Measurements from ENCODE around the gene WFDC5. TPM values are rescaled to one million over a fixed set of nuclear protein-coding genes. Genes with fewer than 3 reads are reported as not detected.
A peak's percentile ranks its signal among the peaks of the same experiment; 100 is the strongest.

WFDC5 gene
- total RNA-seq, 1 donor from 2014 or later, result not detected

- intact Hi-C loops (cut with micrococcal nuclease), result no loop called here
Observed at GRCh38 chr20:45138561-45139300, 23.8 kb upstream of the WFDC5 start.

GRCh38 chr20:45136911-45137310 lies 21.9 kb upstream of the WFDC5 start:
- Histone ChIP-seq H3K9me3 (replicated peaks) (peaks cover 6% of the 10 kb centered on the region), H3K27me3 (ENCODE audit: low read depth) (peaks cover 49% of the 10 kb centered on the region), H3K27ac (replicated peaks) (no peak overlapping the region), H3K4me1 (no peaks in the 10 kb centered on the region), H3K36me3 (no peaks in the 10 kb centered on the region), H3K4me3 (no peak overlapping the region)
- TF ChIP-seq, protein P1, sequence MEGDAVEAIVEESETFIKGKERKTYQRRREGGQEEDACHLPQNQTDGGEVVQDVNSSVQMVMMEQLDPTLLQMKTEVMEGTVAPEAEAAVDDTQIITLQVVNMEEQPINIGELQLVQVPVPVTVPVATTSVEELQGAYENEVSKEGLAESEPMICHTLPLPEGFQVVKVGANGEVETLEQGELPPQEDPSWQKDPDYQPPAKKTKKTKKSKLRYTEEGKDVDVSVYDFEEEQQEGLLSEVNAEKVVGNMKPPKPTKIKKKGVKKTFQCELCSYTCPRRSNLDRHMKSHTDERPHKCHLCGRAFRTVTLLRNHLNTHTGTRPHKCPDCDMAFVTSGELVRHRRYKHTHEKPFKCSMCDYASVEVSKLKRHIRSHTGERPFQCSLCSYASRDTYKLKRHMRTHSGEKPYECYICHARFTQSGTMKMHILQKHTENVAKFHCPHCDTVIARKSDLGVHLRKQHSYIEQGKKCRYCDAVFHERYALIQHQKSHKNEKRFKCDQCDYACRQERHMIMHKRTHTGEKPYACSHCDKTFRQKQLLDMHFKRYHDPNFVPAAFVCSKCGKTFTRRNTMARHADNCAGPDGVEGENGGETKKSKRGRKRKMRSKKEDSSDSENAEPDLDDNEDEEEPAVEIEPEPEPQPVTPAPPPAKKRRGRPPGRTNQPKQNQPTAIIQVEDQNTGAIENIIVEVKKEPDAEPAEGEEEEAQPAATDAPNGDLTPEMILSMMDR (IDR thresholded peaks at IDR 0.05; ENCODE audit: borderline replicate concordance), result no peak
- intact Hi-C loops (cut with micrococcal nuclease), result no loop called here
- no peak for DNase-seq

More at GRCh38 chr20:45138561-45139300, 23.8 kb upstream of the WFDC5 start:
- Histone ChIP-seq H3K4me1 (no peaks in the 10 kb centered on the region), H3K4me3 (no peak overlapping the region), H3K36me3 (no peaks in the 10 kb centered on the region), H3K9me3 (replicated peaks) (peaks cover 6% of the 10 kb centered on the region), H3K27ac (replicated peaks) (no peak overlapping the region), H3K27me3 (ENCODE audit: low read depth) (peaks cover 50% of the 10 kb centered on the region)
- TF ChIP-seq, protein P1 (IDR thresholded peaks at IDR 0.05; ENCODE audit: borderline replicate concordance), result peak; percentile 36
- DNase-seq, result peak; percentile 31

- peaks cover 80% of the 10 kb centered on the region for H3K27me3 ChIP-seq (ENCODE audit: low read depth)
- DNase-seq, result no peak
- H3K4me3 ChIP-seq, result no peak overlapping the region
- no peak overlapping the region for H3K27ac ChIP-seq (replicated peaks)
- no peaks in the 10 kb centered on the region for H3K4me1 ChIP-seq
- TF ChIP-seq, protein P1 (IDR thresholded peaks at IDR 0.05; ENCODE audit: borderline replicate concordance), result no peak
- no peaks in the 10 kb centered on the region for H3K9me3 ChIP-seq (replicated peaks)
- intact Hi-C loops (cut with micrococcal nuclease), result no loop called here
- H3K36me3 ChIP-seq, result no peaks in the 10 kb centered on the region
Observed at GRCh38 chr20:45128099-45128498, 13.1 kb upstream of the WFDC5 start.

DNA sequence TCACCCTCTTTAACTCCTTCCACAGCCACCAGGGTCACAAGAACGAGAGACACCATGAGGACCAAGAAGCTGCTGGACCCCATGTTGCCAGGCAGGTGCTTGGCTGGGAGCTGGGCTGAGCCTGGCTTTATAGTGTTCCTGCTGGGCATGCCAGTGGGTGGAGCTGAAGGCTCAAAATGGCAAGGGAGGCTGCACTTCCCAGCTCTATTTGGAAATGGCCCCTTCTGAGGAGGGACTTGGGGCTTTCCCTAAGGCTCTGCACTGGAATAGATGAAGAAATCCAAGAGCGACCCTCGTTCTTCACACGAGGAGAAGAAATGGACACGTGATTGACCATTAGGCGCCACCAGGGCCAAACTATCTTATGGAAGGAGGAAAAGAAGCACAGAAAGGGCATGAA lies 9.4 kb upstream of the WFDC5 start, which contains the start of gene WFDC12:
WFDC12 (minus strand) TSS at position 101 of the 400 bp plus-strand sequence; CDS start at position 83, 18 bp downstream.
- TF ChIP-seq, protein P1 (IDR thresholded peaks at IDR 0.05; ENCODE audit: borderline replicate concordance), result no peak
- no peak within 1 kb of the TSS for H3K27ac ChIP-seq (replicated peaks)
- H3K9me3 ChIP-seq (replicated peaks), result no peaks in the 10 kb centered on the region
- H3K4me3 ChIP-seq, result no peak within 1 kb of the TSS
- H3K27me3 ChIP-seq (ENCODE audit: low read depth), result peaks cover 80% of the 10 kb centered on the region
- H3K4me1 ChIP-seq, result no peaks in the 10 kb centered on the region
- no peak for DNase-seq
- intact Hi-C loops (cut with micrococcal nuclease), result no loop called here
- no peaks in the 10 kb centered on the region for H3K36me3 ChIP-seq

GRCh38 chr20:45121388-45121787 lies 6.4 kb upstream of the WFDC5 start:
- H3K4me1 ChIP-seq, result no peaks in the 10 kb centered on the region
- intact Hi-C loops (cut with micrococcal nuclease), result no loop called here
- peaks cover 88% of the 10 kb centered on the region for H3K27me3 ChIP-seq (ENCODE audit: low read depth)
- H3K4me3 ChIP-seq, result no peak overlapping the region
- DNase-seq, result no peak
- no peaks in the 10 kb centered on the region for H3K9me3 ChIP-seq (replicated peaks)
- TF ChIP-seq, protein P1 (IDR thresholded peaks at IDR 0.05; ENCODE audit: borderline replicate concordance), result no peak
- no peak overlapping the region for H3K27ac ChIP-seq (replicated peaks)
- no peaks in the 10 kb centered on the region for H3K36me3 ChIP-seq
